A673 (cell line): ENCODE data around the gene PRRG3. TPM values are rescaled to one million over a fixed set of nuclear protein-coding genes. Genes with fewer than 3 reads are reported as not detected.

Experiments
- BruUV-seq: library from RNA; stranded (reverse); fragments of 400-500 nt; replicated peaks from 2 replicates; lab custom pipeline; 2021; lab: Mats Ljungman, UMichigan
- CTCF ChIA-PET: fragments of 300-600 bp; sonication (Branson Sonifier 250); formaldehyde crosslinking; loops from one replicate; lab custom pipeline; 2022; ENCODE audit warnings: antibody characterized with exemption; lab: Charles Lee
- POLR2A ChIA-PET: fragments of 300-600 bp; sonication (Branson Sonifier 250); formaldehyde crosslinking; loops from one replicate; lab custom pipeline; 2022; ENCODE audit warnings: antibody characterized with exemption; ENCODE audit not compliant: low non-redundant PET; lab: Charles Lee
- DNase-seq: peaks from one replicate; pipeline ENCODE4 v3.0.0-alpha.2; 2015; ENCODE audit warnings: low spot score
- H3K27ac ChIP-seq: fragments of 200-600 bp; sonication (generic); 2 replicates; pipeline ENCODE4 v1.5.1; 2016; ENCODE audit warnings: mixed run types, low read depth, mild to moderate bottlenecking, mixed read lengths, antibody characterized with exemption, low read length; ENCODE audit not compliant: poor library complexity, severe bottlenecking
- H3K27me3 ChIP-seq: fragments of 200-600 bp; sonication (generic); replicated peaks from 2 replicates; pipeline ENCODE4 v1.6.1; 2017; ENCODE audit warnings: mixed run types, low read depth, mild to moderate bottlenecking, mixed read lengths, antibody characterized with exemption, low read length; ENCODE audit not compliant: insufficient read depth, poor library complexity
- H3K36me3 ChIP-seq: fragments of 200-600 bp; sonication (generic); 2 replicates; pipeline ENCODE4 v1.6.1; 2016; ENCODE audit warnings: mixed run types, mild to moderate bottlenecking, mixed read lengths, antibody characterized with exemption, low read length; ENCODE audit not compliant: insufficient read depth, poor library complexity, severe bottlenecking
- H3K4me1 ChIP-seq: fragments of 200-600 bp; sonication (generic); 2 replicates; pipeline ENCODE4 v1.6.1; 2017; ENCODE audit warnings: mixed run types, mild to moderate bottlenecking, mixed read lengths, antibody characterized with exemption, low read length; ENCODE audit not compliant: insufficient read depth, poor library complexity, severe bottlenecking
- H3K4me3 ChIP-seq: fragments of 200-600 bp; sonication (generic); 2 replicates; pipeline ENCODE4 v1.5.1; 2016; ENCODE audit warnings: low read depth, mixed run types, mild to moderate bottlenecking, mixed read lengths, low read length; ENCODE audit not compliant: poor library complexity, severe bottlenecking
- H3K9me3 ChIP-seq: fragments of 200-600 bp; sonication (generic); 2 replicates; pipeline ENCODE4 v1.6.1; 2016; ENCODE audit warnings: mixed run types, low read depth, mild to moderate bottlenecking, mixed read lengths, antibody characterized with exemption, low read length; ENCODE audit not compliant: poor library complexity, severe bottlenecking
- CTCF ChIP-seq: fragments of 300-800, 200-600 bp; sonication (generic); conservative IDR thresholded peaks from 2 replicates; pipeline ENCODE4 v1.5.1; 2017; ENCODE audit warnings: low read depth, mild to moderate bottlenecking, antibody characterized with exemption, low read length, moderate library complexity, mixed read lengths
- EZH2 ChIP-seq: fragments of 200-600 bp; sonication (generic); IDR thresholded peaks from 2 replicates; pipeline ENCODE4 v1.6.1; 2017; ENCODE audit warnings: borderline replicate concordance, low read depth, mild to moderate bottlenecking, mixed read lengths, antibody characterized with exemption, low read length; ENCODE audit not compliant: poor library complexity, severe bottlenecking
- intact Hi-C: fragments of 100-400 bp; cut with micrococcal nuclease; formaldehyde crosslinking; loops from one replicate; pipeline ENCODE4 v1.10.0; 2022; ENCODE audit not compliant: unreplicated experiment
- total RNA-seq: library from RNA; stranded (reverse); gene quantifications from 2 replicates; pipeline ENCODE4 v1.2.3, GENCODE V29; 2021

PRRG3 gene
- total RNA-seq, 1 experiment from 2014 or later = not detected

- Histone ChIP-seq H3K27ac (no peak overlapping the region), H3K9me3 (no peaks in the 10 kb centered on the region), H3K4me1 (no peaks in the 10 kb centered on the region), H3K4me3 (no peak overlapping the region), H3K27me3 (peaks cover 6% of the 10 kb centered on the region), H3K36me3 (no peaks in the 10 kb centered on the region)
- intact Hi-C loops = loop anchor here (2.0 to 10.0 kb wide), 3 partner anchors 883 to 1171 kb away; partner anchors contain the start of gene GABRQ
- CTCF ChIA-PET = interaction anchor here (0.6 to 1.1 kb wide), 3 partner anchors 879 to 1065 kb away, joined by 3 to 6 read pairs (median 3); no protein-coding TSS in a partner anchor
- POLR2A ChIA-PET = no interaction called here
- TF ChIP-seq CTCF (peak; percentile 63), EZH2 (no peak)
- BruUV-seq = no TSS peak
- peak; percentile 27 for DNase-seq
These were observed 58.2 kb downstream of the PRRG3 start for GRCh38 chrX:151753313-151754046.

GRCh38 chrX:151754047-151754429 is 58.8 kb downstream of the PRRG3 start:
- intact Hi-C loops = loop anchor here (5.0 to 10.0 kb wide), 2 partner anchors 1063 to 1171 kb away; no protein-coding TSS in a partner anchor
- Histone ChIP-seq H3K9me3 (no peaks in the 10 kb centered on the region), H3K27me3 (peaks cover under 1% of the 10 kb centered on the region), H3K4me3 (no peak overlapping the region), H3K27ac (no peak overlapping the region), H3K4me1 (no peaks in the 10 kb centered on the region), H3K36me3 (no peaks in the 10 kb centered on the region)
- ChIA-PET POLR2A (no interaction called here), CTCF (interaction anchor here (1.1 kb wide), 1 partner anchor 879 kb away, joined by 6 read pairs; no protein-coding TSS in a partner anchor)
- BruUV-seq = no TSS peak
- TF ChIP-seq CTCF (no peak), EZH2 (no peak)
- DNase-seq = peak; percentile 4

- Histone ChIP-seq H3K4me3 (no peak overlapping the region), H3K27me3 (no peaks in the 10 kb centered on the region), H3K27ac (no peak overlapping the region), H3K9me3 (no peaks in the 10 kb centered on the region), H3K36me3 (no peaks in the 10 kb centered on the region), H3K4me1 (no peaks in the 10 kb centered on the region)
- CTCF ChIA-PET = no interaction called here
- intact Hi-C loops = loop anchor here (5.0 to 10.0 kb wide), 2 partner anchors 1063 to 1170 kb away; no protein-coding TSS in a partner anchor
- POLR2A ChIA-PET = no interaction called here
- DNase-seq = no peak
- no TSS peak for BruUV-seq
- TF ChIP-seq EZH2 (no peak), CTCF (no peak)
These were observed 59.5 kb downstream of the PRRG3 start for GRCh38 chrX:151754641-151755215.

Other genes starting within 250 kb of the PRRG3 start
- gene PASD1, start 131.8 kb upstream of the PRRG3 start, total RNA-seq = not detected in 2 replicates
- 0.45 TPM in 1 of 2 replicates, not detected in the other for gene FATE1, start 20.6 kb downstream of the PRRG3 start, total RNA-seq
- not detected in 2 replicates for gene CNGA2, start 39.3 kb downstream of the PRRG3 start, total RNA-seq
- gene MAGEA4, start 217.4 kb downstream of the PRRG3 start, total RNA-seq = not detected in 2 replicates